A549 (cell line): ENCODE results near the gene TCF4. TPM values are rescaled to one million over a fixed set of nuclear protein-coding genes. Genes with fewer than 3 reads are reported as not detected.

ENCODE experiments used
- ATAC-seq, 2 experiments: fragments of 200-7000 bp in 1 of 2; fragments of >200 bp in 1 of 2; cut with Nextera tagmentation in 1 of 2; cut with Tn5 transposase in 1 of 2; 3 replicates each; pipeline versions ENCODE4 v1.8.0 to v1.9.1; 2018 to 2020; ENCODE audit warnings: mild to moderate bottlenecking in 1 of 2, moderate library complexity in 1 of 2
- CTCF ChIA-PET: fragments of 300-600 bp; sonication (Branson Sonifier 250); formaldehyde crosslinking; extraction: SDS; loops from one replicate; lab custom pipeline; 2021; ENCODE audit warnings: antibody characterized with exemption, inconsistent platforms; lab: Yijun Ruan, JAX
- POLR2A ChIA-PET: fragments of 350-600 bp; formaldehyde crosslinking; extraction: SDS; loops from one replicate; lab custom pipeline; 2021; ENCODE audit warnings: antibody characterized with exemption, inconsistent platforms; lab: Yijun Ruan, JAX
- DNase-seq, 2 experiments: peaks; one replicate each; pipeline versions ENCODE4 v3.0.0 to v3.0.0-alpha.2; 2011 to 2016; ENCODE audit warnings: low read depth in 1 of 2, low spot score in 1 of 2
- FAIRE-seq: peaks from 2 replicates; lab custom pipeline; 2011; peaks lifted over from hg19 to GRCh38; lab: Jason Lieb, UNC
- H3K27ac ChIP-seq, 2 experiments: fragments of >200 bp; sonication (Bioruptor Twin); formaldehyde crosslinking; 3 replicates each; pipeline ENCODE4 v1.5.1; 2016 to 2017
- H3K4me1 ChIP-seq: fragments of >200 bp; sonication (Bioruptor Twin); formaldehyde crosslinking; 3 replicates; pipeline ENCODE4 v1.6.1; 2016
- H3K4me2 ChIP-seq: fragments of >200 bp; sonication (Bioruptor Twin); formaldehyde crosslinking; 3 replicates; pipeline ENCODE4 v1.6.1; 2016
- H3K4me3 ChIP-seq: fragments of >200 bp; sonication (Bioruptor Twin); formaldehyde crosslinking; 3 replicates; pipeline ENCODE4 v1.5.1; 2016
- H3K9me3 ChIP-seq: fragments of >200 bp; sonication (Bioruptor Twin); formaldehyde crosslinking; 3 replicates; pipeline ENCODE4 v1.6.1; 2016
- CBX8 ChIP-seq: fragments of 200-600 bp; sonication (generic); IDR thresholded peaks from 2 replicates; pipeline ENCODE4 v1.6.1; 2016
- CEBPB ChIP-seq, 2 experiments: fragments of >200 bp in 1 of 2; sonication (Bioruptor Twin) in 1 of 2; formaldehyde crosslinking in 1 of 2; IDR thresholded peaks; 2 replicates each; pipeline ENCODE4 v1.6.1; 2012 to 2016
- CHD2 ChIP-seq: fragments of 150-350 bp; IDR thresholded peaks from 2 replicates; pipeline ENCODE4 v1.6.1; 2014; ENCODE audit warnings: low read length; ENCODE audit not compliant: partially characterized antibody
- E2F6 ChIP-seq: IDR thresholded peaks from 2 replicates; pipeline ENCODE4 v1.6.1; 2012; ENCODE audit warnings: low read depth, borderline replicate concordance
- EHF ChIP-seq: fragments of 250-450 bp; sonication (Bioruptor Pico); IDR thresholded peaks from 2 replicates; pipeline ENCODE4 v1.5.0; 2020; ENCODE audit warnings: mild to moderate bottlenecking
- ELK1 ChIP-seq: fragments of 150-350 bp; IDR thresholded peaks from 2 replicates; pipeline ENCODE4 v1.6.1; 2014; ENCODE audit warnings: low read depth, mild to moderate bottlenecking, low read length
- EP300 ChIP-seq, 2 experiments: fragments of >200 bp; sonication (Bioruptor Twin); formaldehyde crosslinking; IDR thresholded peaks; 2 replicates in 1 of 2; 3 replicates in 1 of 2; pipeline ENCODE4 v1.6.1; 2016 to 2017
- FOSB ChIP-seq: fragments of 250-450 bp; sonication (Bioruptor Pico); IDR thresholded peaks from 2 replicates; pipeline ENCODE4 v1.5.0; 2020; ENCODE audit warnings: mild to moderate bottlenecking, moderate library complexity
- FOSL2 ChIP-seq, 2 experiments: fragments of 450-650 bp in 1 of 2; fragments of >200 bp in 1 of 2; sonication (Bioruptor Twin) in 1 of 2; formaldehyde crosslinking; IDR thresholded peaks; 2 replicates each; pipeline versions ENCODE4 v1.5.0 to v1.6.1; 2016 to 2020; ENCODE audit warnings: mild to moderate bottlenecking in 1 of 2, moderate library complexity in 1 of 2
- FOXS1 ChIP-seq: fragments of 250-450 bp; sonication (Bioruptor Pico); IDR thresholded peaks from 2 replicates; pipeline ENCODE4 v1.5.0; 2020; ENCODE audit warnings: mild to moderate bottlenecking, moderate library complexity
- HOXB13 ChIP-seq: fragments of 250-450 bp; sonication (Bioruptor Pico); IDR thresholded peaks from 2 replicates; pipeline ENCODE4 v1.5.0; 2020; ENCODE audit warnings: low read depth, mild to moderate bottlenecking, moderate library complexity
- JUN ChIP-seq, 2 experiments: fragments of >200 bp; sonication (Bioruptor Twin); formaldehyde crosslinking; IDR thresholded peaks; 2 replicates in 1 of 2; 3 replicates in 1 of 2; pipeline ENCODE4 v1.6.1; 2016 to 2017
- MYC ChIP-seq: IDR thresholded peaks from 2 replicates; pipeline ENCODE4 v1.6.1; 2012; ENCODE audit warnings: mild to moderate bottlenecking, inconsistent platforms, low read length, improper control_type of control experiment, borderline replicate concordance
- POLR2A ChIP-seq: IDR thresholded peaks from 2 replicates; pipeline ENCODE4 v1.6.1; 2012; ENCODE audit warnings: mild to moderate bottlenecking, low read length
- POLR2AphosphoS2 ChIP-seq: conservative IDR thresholded peaks from 2 replicates; pipeline ENCODE4 v1.6.1; 2012; ENCODE audit warnings: low read length, improper control_type of control experiment, inconsistent platforms
- RAD21 ChIP-seq, 2 experiments: fragments of >200 bp in 1 of 2; sonication (Bioruptor Twin) in 1 of 2; formaldehyde crosslinking in 1 of 2; IDR thresholded peaks in 1 of 2; conservative IDR thresholded peaks in 1 of 2; 2 replicates in 1 of 2; 3 replicates in 1 of 2; pipeline ENCODE4 v1.6.1; 2012 to 2018; ENCODE audit warnings: inconsistent platforms in 1 of 2
- RCOR1 ChIP-seq: fragments of 150-350 bp; IDR thresholded peaks from 2 replicates; pipeline ENCODE4 v1.6.1; 2014; ENCODE audit warnings: antibody characterized with exemption, low read length, low read depth
- SREBF2 ChIP-seq: fragments of 450-650 bp; IDR thresholded peaks from 2 replicates; pipeline ENCODE4 v1.6.1; 2014; ENCODE audit warnings: mild to moderate bottlenecking, moderate library complexity
- USF2 ChIP-seq: fragments of 450-650 bp; IDR thresholded peaks from 2 replicates; pipeline ENCODE4 v1.6.1; 2014; ENCODE audit warnings: antibody characterized with exemption
- WGBS: methylation state at CpG from one replicate; pipeline ENCODE4 v1.1.6; 2017; ENCODE audit errors: missing lambda C conversion rate; 5-methylcytosine and 5-hydroxymethylcytosine counted together
- polyA plus RNA-seq, 4 experiments: library from polyadenylated mRNA; depleted of rRNA in 3 of 4; stranded (reverse); fragments of >200 nt; fragmentation: RNase III in 1 of 4; extraction: RNeasy Plus Mini Kit Qiagen cat#74134 plus additional on column Dnase treatment in 1 of 4; gene quantifications; 2 replicates in 3 of 4; 3 replicates in 1 of 4; pipeline ENCODE4 v1.2.3, GENCODE V29; 2011 to 2017

The TCF4 gene
- polyA plus RNA-seq, 2 of the 4 experiments (the other 2 are of a cell fraction), result 3.0 to 4.0 TPM

GRCh38 chr18:55280503-55280902 is 307.5 kb downstream of the TCF4 start:
- Histone ChIP-seq H3K27ac (no peak overlapping the region), H3K4me1 (peaks cover 2% of the 10 kb centered on the region; the same call in 1 of the 3 replicates), H3K9me3 (no peaks in the 10 kb centered on the region), H3K4me3 (no peak overlapping the region), H3K4me2 (no peak overlapping the region)
- ATAC-seq, result no peak
- 39% methylated on average over 2 of the region's 2 CpGs for WGBS
- ChIA-PET POLR2A (no interaction called here), CTCF (no interaction called here)
- TF ChIP-seq EHF (CRISPR knock-in tag), result no peak
- TF ChIP-seq ELK1, result no peak
- no peak for TF ChIP-seq JUN (IDR thresholded peaks at IDR 0.05)
- no peak for FAIRE-seq
- DNase-seq, result no peak

GRCh38 chr18:55275039-55275901 is 312.7 kb downstream of the TCF4 start:
- Histone ChIP-seq H3K4me1 (peaks cover 6% of the 10 kb centered on the region; the same call in 1 of the 3 replicates), H3K4me3 (no peak overlapping the region), H3K4me2 (peak overlapping the region; percentile 60), H3K9me3 (no peaks in the 10 kb centered on the region), H3K27ac (no peak overlapping the region)
- POLR2A ChIA-PET, result no interaction called here
- no peak for FAIRE-seq
- 6% methylated on average over 5 of the region's 5 CpGs for WGBS
- DNase-seq, result peak in 1 of 2 experiments; percentile 23
- CTCF ChIA-PET, result interaction anchor here (0.8 to 1.5 kb wide), 5 partner anchors 8 to 61 kb away, joined by 3 to 7 read pairs (median 3); no protein-coding TSS in a partner anchor
- no peak for TF ChIP-seq FOXS1 (CRISPR knock-in tag)
- peak; percentile 59 to 65; a peak in 2 of 4 replicates for TF ChIP-seq CEBPB (IDR thresholded peaks at IDR 0.05)
- no peak for TF ChIP-seq MYC
- peak; percentile 66 to 73; a peak in 5 of 6 replicates for ATAC-seq

- no peak for TF ChIP-seq POLR2AphosphoS2
- TF ChIP-seq POLR2A, result no peak
- TF ChIP-seq RCOR1, result no peak
- TF ChIP-seq USF2, result no peak
- no peak for TF ChIP-seq EP300 (IDR thresholded peaks at IDR 0.05)
- TF ChIP-seq CBX8, result no peak
- TF ChIP-seq SREBF2, result no peak
- no peak for TF ChIP-seq FOSB
- no peak for TF ChIP-seq CHD2
- no peak for TF ChIP-seq E2F6
- no peak for TF ChIP-seq RAD21 (conservative IDR thresholded peaks at IDR 0.05 in 1 of 2, IDR thresholded peaks at IDR 0.05 in 1 of 2)
- TF ChIP-seq FOSL2 (IDR thresholded peaks at IDR 0.05), result no peak
- TF ChIP-seq FOSL2 (CRISPR knock-in tag; IDR thresholded peaks at IDR 0.05), result no peak
- no peak for TF ChIP-seq HOXB13 (CRISPR knock-in tag)
- no peaks in the 10 kb centered on the region for H3K9me3 ChIP-seq
- DNase-seq (no peak), FAIRE-seq (no peak), ATAC-seq (no peak)
- peaks cover 6% of the 10 kb centered on the region; the same call in 1 of the 3 replicates for H3K4me1 ChIP-seq
- ChIA-PET POLR2A (no interaction called here), CTCF (interaction anchor here (1.0 to 1.2 kb wide), 2 partner anchors 23 to 38 kb away, joined by 3 read pairs; no protein-coding TSS in a partner anchor)
- no peak overlapping the region for H3K4me3 ChIP-seq
- H3K4me2 ChIP-seq, result no peak overlapping the region
- 69% methylated on average over 7 of the region's 7 CpGs for WGBS
- no peak overlapping the region for H3K27ac ChIP-seq
Observed at GRCh38 chr18:55272510-55273243, 315.3 kb downstream of the TCF4 start.
